ENCODE measurements around the gene THSD7A.

DNA sequence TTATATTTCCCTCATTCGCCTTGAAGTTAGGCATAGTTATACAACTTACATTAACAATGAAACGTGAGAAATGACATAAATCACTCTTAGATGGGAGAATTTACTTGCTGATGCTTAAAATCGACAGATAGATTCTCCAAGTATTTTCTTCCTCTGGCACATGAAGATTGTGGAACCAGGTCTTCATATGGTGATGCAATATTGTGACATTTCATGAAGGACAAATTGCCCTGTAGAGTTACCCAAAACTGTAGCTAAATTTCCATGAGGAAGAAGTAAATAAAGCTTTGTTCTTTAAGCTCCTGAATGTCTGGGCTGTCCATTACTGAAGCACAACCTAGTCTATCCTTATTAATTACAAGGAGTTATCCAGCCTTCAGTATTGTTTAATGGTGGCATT, 353.1 kb downstream of the THSD7A start:
- TF ChIP-seq CTCF (IDR thresholded peaks at IDR 0.05; ENCODE audit: poor library complexity) (no peak), EZH2phosphoT487 (IDR thresholded peaks at IDR 0.05; ENCODE audit: low read depth, severe bottlenecking, unreplicated experiment) (no peak)

Data from hepatocyte (in vitro differentiated cells).